H1 (cell line): ENCODE measurements around the gene FBLN5. TPM values are rescaled to one million over a fixed set of nuclear protein-coding genes. Genes with fewer than 3 reads are reported as not detected.

Experiments
- EP300 ChIP-seq, 2 experiments: IDR thresholded peaks; 1 replicate in 1 of 2; 2 replicates in 1 of 2; pipeline ENCODE4 v1.6.1; 2011 to 2012; ENCODE audit warnings: low read depth in 2 of 2, low read length in 2 of 2, mild to moderate bottlenecking in 2 of 2, borderline replicate concordance in 1 of 2, inconsistent platforms in 1 of 2, moderate library complexity in 1 of 2
- HDAC6 ChIP-seq: IDR thresholded peaks from one replicate; pipeline ENCODE4 v1.7.1; 2012; ENCODE audit warnings: low read depth, mild to moderate bottlenecking, inconsistent platforms, low read length, moderate library complexity
- ZNF274 ChIP-seq: IDR thresholded peaks from 2 replicates; pipeline ENCODE4 v1.7.0; 2012; ENCODE audit warnings: low read length, borderline replicate concordance; ENCODE audit errors: extremely low read depth
- polyA plus RNA-seq, 7 experiments: library from polyadenylated mRNA; depleted of rRNA in 3 of 7; stranded (reverse) in 5 of 7; unstranded in 2 of 7; fragments of >200 nt in 5 of 7; fragments of 200-250 nt in 2 of 7; gene quantifications; 1 replicate in 5 of 7; 2 replicates in 1 of 7; 4 replicates in 1 of 7; pipeline versions ENCODE4 v1.2.1 to v1.2.3, GENCODE V29; 2011 to 2013; ENCODE audit warnings: missing spikeins in 2 of 7, mixed read lengths in 2 of 7
- total RNA-seq: library from RNA; stranded (reverse); fragmentation: NEBNext Ultra II Directional; extraction: Animal tissue kit (Norgen Biotek cat#: 25700); gene quantifications from 2 replicates; pipeline ENCODE4 v1.2.1, GENCODE V29; 2021

Gene FBLN5
- total and polyA plus RNA-seq, 2 of the 8 experiments (the other 6 are each of a cell fraction or from before 2014, with no cell fraction given): 0.88 to 3.5 TPM

GRCh38 chr14:91910196-91910595 is 37.3 kb downstream of the FBLN5 start (continued):
- TF ChIP-seq EP300 (IDR thresholded peaks at IDR 0.05; ENCODE audit: borderline replicate concordance in 1 of 2, low read depth in 2 of 2, low read length in 2 of 2) (no peak), HDAC6 (no peak), ZNF274 (no peak)
